A549 (cell line): Measurements from ENCODE around the gene TMEM54.

ENCODE experiments used
- BHLHE40 ChIP-seq: IDR thresholded peaks from 2 replicates; pipeline ENCODE4 v1.6.1; 2012; ENCODE audit warnings: low read depth, low read length, inconsistent platforms
- JUNB ChIP-seq: fragments of >200 bp; sonication (Bioruptor Twin); formaldehyde crosslinking; IDR thresholded peaks from 2 replicates; pipeline ENCODE4 v1.6.1; 2016

DNA sequence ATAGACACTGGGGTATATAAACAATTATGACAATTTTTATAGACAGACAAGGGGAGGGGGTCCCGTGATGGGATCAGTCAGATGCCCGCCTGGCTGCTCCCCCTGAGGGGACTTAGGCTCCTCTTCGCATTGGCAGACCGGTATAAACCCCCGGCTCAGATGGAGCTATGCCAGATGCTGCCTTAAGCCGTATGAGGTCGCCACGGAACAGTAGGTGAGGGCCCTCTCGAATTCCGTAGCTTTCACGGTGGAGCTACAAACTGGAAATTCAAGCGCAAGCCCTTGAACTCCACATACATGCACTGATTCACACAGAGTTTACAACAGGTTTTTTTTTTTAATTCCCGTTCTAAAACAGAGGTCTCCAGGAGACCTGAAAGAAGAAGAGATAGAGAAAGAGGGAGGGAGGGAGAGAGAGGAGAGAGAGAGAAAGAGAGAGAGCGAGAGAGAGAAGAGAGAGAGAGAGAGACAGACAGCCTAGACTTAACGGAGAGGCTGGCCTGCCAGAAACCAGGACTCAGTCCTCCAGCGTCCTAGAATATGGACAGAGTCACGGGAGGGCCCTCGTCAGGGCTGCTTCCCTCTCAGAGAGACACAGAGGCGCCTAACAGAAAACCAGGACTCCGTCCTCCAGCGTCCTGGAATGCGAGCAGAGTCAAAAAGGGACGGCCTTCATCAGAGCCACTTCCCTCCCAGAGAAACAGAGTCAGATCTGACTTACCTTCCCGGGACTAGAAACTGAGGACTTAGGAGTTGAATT is 24.4 kb upstream of the TMEM54 start:
- TF ChIP-seq JUNB (no peak), BHLHE40 (no peak)
